OCI-LY7 (cell line): Measurements from ENCODE around the gene DPP8.

Source experiments
- EZH2phosphoT487 ChIP-seq: fragments of 200-600 bp; sonication (generic); IDR thresholded peaks from 2 replicates; pipeline ENCODE4 v1.6.1; 2018; ENCODE audit warnings: low read depth, borderline replicate concordance, mild to moderate bottlenecking, mixed run types, antibody characterized with exemption, low read length, moderate library complexity, mixed read lengths
- TF ChIP-seq, protein P1 (sequence below): fragments of 200-600 bp; sonication (generic); conservative IDR thresholded peaks from 2 replicates; pipeline ENCODE4 v1.5.1; 2014; ENCODE audit warnings: mild to moderate bottlenecking, antibody characterized with exemption, low read length, moderate library complexity, mixed read lengths

DNA sequence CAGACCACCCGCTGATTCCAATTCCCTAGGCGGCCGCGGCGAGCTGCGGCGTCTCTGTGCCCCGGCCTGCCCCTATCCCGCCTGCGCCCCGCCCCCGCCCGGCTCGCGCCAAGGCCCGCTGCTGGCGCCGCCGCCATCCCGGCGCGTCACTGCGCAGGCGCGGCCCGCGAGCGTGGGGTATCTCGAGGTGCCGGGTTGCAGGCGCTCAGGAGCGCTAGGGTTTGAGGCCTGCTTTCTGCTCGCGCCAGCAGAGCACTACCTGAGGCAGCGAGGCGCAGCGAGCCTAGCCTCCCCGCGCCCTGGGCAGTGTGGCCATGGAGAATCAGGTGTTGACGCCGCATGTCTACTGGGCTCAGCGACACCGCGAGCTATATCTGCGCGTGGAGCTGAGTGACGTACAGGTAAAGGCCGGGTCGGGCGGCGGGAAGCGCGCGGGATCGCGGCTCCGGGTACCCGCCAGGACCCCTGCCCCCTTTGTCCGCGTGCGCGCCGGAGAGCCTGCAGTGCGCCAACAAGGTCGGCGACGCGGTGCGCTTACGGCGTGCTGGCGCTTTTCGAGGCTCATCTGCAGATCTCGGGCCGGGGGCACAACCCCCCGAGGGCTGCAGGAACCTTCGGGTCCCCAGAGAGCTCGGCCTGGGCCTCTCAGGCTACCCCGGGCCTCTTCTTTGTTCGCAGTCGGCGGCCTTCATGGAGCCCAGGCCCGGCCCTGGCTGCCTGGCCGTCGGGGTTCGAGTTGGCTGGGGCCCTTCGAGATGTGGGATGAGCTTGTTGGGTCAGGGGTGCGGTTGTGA lies 13.0 kb upstream of the DPP8 start, which contains the start of gene HACD3:
- TF ChIP-seq, protein P1, sequence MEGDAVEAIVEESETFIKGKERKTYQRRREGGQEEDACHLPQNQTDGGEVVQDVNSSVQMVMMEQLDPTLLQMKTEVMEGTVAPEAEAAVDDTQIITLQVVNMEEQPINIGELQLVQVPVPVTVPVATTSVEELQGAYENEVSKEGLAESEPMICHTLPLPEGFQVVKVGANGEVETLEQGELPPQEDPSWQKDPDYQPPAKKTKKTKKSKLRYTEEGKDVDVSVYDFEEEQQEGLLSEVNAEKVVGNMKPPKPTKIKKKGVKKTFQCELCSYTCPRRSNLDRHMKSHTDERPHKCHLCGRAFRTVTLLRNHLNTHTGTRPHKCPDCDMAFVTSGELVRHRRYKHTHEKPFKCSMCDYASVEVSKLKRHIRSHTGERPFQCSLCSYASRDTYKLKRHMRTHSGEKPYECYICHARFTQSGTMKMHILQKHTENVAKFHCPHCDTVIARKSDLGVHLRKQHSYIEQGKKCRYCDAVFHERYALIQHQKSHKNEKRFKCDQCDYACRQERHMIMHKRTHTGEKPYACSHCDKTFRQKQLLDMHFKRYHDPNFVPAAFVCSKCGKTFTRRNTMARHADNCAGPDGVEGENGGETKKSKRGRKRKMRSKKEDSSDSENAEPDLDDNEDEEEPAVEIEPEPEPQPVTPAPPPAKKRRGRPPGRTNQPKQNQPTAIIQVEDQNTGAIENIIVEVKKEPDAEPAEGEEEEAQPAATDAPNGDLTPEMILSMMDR = no peak
- TF ChIP-seq EZH2phosphoT487 = no peak
